HFF-Myc (cell line): ENCODE measurements around the gene FRY.
A peak's percentile ranks its signal among the peaks of the same experiment; 100 is the strongest.

Source experiments
- DNase-seq: peaks from one replicate; pipeline ENCODE4 v3.0.0-alpha.2; 2011; ENCODE audit warnings: low read depth; ENCODE audit errors: extremely low read depth
- H3K4me3 ChIP-seq: replicated peaks from 2 replicates; pipeline ENCODE4 v1.5.1; 2011; ENCODE audit warnings: low read depth, mild to moderate bottlenecking, control low read depth, low read length
- CTCF ChIP-seq: IDR thresholded peaks from 2 replicates; pipeline ENCODE4 v1.5.1; 2012; ENCODE audit warnings: mild to moderate bottlenecking, low read depth, low read length, control low read depth; ENCODE audit errors: missing control alignments

Gene FRY

GRCh38 chr13:32247887-32248286 lies 216.3 kb downstream of the FRY start:
- H3K4me3 ChIP-seq: no peak overlapping the region
- peak; percentile 5 for DNase-seq
- no peak for TF ChIP-seq CTCF

- no peak for TF ChIP-seq CTCF
- no peak for DNase-seq
- no peak overlapping the region for H3K4me3 ChIP-seq
Observed at GRCh38 chr13:32248801-32249200, 217.2 kb downstream of the FRY start.

GRCh38 chr13:32252812-32253438 lies 221.4 kb downstream of the FRY start:
- no peak for TF ChIP-seq CTCF
- DNase-seq: no peak

GRCh38 chr13:32253911-32254399 lies 222.4 kb downstream of the FRY start:
- TF ChIP-seq CTCF: no peak
- H3K4me3 ChIP-seq: no peak overlapping the region
- no peak for DNase-seq

More at GRCh38 chr13:32252812-32253438, 221.4 kb downstream of the FRY start:
- H3K4me3 ChIP-seq: no peak overlapping the region

GRCh38 chr13:32254416-32254815 lies 222.8 kb downstream of the FRY start:
- TF ChIP-seq CTCF: no peak
- H3K4me3 ChIP-seq: no peak overlapping the region
- no peak for DNase-seq

GRCh38 chr13:32254916-32255723 lies 223.5 kb downstream of the FRY start:
- no peak for TF ChIP-seq CTCF
- no peak overlapping the region for H3K4me3 ChIP-seq

More at GRCh38 chr13:32254916-32255723, 223.5 kb downstream of the FRY start:
- no peak for DNase-seq
